PFSK-1 (cell line): ENCODE measurements around the gene FAF1.

Experiments used
- FOXP2 ChIP-seq: optimal IDR thresholded peaks from 2 replicates; pipeline ENCODE3; 2011; ENCODE audit warnings: borderline replicate concordance, control low read depth, inconsistent platforms; ENCODE audit not compliant: insufficient read depth; ENCODE audit errors: extremely low read length, extremely low read depth
- POLR2AphosphoS5 ChIP-seq: IDR thresholded peaks from 2 replicates; pipeline ENCODE4 v1.6.1; 2012; ENCODE audit warnings: low read depth, mild to moderate bottlenecking, control low read depth, low read length, moderate library complexity
- SIN3A ChIP-seq: IDR thresholded peaks from 2 replicates; pipeline ENCODE4 v1.6.1; 2012; ENCODE audit warnings: mild to moderate bottlenecking, low read length, moderate library complexity, borderline replicate concordance; ENCODE audit not compliant: insufficient read depth
- TAF1 ChIP-seq: IDR thresholded peaks from 2 replicates; pipeline ENCODE4 v1.6.1; 2012; ENCODE audit warnings: low read length, control low read depth, borderline replicate concordance; ENCODE audit not compliant: insufficient read depth
- TF ChIP-seq, protein P1 (sequence below), 2 experiments: IDR thresholded peaks; 2 replicates each; pipeline versions ENCODE4 v1.6.1 to v1.8.0; 2011 to 2012; ENCODE audit warnings: low read depth in 2 of 2, low read length in 2 of 2, control low read depth in 1 of 2, inconsistent platforms in 1 of 2, mild to moderate bottlenecking in 1 of 2, moderate library complexity in 1 of 2; ENCODE audit not compliant: insufficient read depth in 1 of 2

Gene FAF1

DNA sequence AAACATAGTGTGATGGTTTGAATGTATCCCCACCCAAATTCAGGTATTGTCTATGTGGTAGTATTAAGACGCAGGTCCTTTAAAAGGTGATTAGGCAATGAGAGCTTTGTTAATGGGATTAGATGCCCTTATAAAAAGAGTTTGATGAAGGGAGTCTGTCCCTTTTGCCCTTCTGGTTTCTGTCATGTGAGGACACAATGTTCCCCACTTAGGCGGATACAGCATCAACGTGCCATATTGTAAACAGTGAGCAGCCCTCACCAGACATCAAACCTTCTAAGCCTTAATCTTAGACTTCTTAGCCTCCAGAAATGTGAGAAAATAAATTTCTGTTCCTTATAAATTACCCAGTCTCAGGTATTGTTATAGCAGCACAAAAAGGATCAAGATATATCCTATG is 172.8 kb downstream of the FAF1 start:
- TF ChIP-seq SIN3A (no peak), POLR2AphosphoS5 (no peak), FOXP2 (no peak), TAF1 (no peak)
- TF ChIP-seq, protein P1, sequence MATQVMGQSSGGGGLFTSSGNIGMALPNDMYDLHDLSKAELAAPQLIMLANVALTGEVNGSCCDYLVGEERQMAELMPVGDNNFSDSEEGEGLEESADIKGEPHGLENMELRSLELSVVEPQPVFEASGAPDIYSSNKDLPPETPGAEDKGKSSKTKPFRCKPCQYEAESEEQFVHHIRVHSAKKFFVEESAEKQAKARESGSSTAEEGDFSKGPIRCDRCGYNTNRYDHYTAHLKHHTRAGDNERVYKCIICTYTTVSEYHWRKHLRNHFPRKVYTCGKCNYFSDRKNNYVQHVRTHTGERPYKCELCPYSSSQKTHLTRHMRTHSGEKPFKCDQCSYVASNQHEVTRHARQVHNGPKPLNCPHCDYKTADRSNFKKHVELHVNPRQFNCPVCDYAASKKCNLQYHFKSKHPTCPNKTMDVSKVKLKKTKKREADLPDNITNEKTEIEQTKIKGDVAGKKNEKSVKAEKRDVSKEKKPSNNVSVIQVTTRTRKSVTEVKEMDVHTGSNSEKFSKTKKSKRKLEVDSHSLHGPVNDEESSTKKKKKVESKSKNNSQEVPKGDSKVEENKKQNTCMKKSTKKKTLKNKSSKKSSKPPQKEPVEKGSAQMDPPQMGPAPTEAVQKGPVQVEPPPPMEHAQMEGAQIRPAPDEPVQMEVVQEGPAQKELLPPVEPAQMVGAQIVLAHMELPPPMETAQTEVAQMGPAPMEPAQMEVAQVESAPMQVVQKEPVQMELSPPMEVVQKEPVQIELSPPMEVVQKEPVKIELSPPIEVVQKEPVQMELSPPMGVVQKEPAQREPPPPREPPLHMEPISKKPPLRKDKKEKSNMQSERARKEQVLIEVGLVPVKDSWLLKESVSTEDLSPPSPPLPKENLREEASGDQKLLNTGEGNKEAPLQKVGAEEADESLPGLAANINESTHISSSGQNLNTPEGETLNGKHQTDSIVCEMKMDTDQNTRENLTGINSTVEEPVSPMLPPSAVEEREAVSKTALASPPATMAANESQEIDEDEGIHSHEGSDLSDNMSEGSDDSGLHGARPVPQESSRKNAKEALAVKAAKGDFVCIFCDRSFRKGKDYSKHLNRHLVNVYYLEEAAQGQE (IDR thresholded peaks at IDR 0.05; ENCODE audit: insufficient read depth in 1 of 2, low read depth in 2 of 2, low read length in 2 of 2) = no peak

DNA sequence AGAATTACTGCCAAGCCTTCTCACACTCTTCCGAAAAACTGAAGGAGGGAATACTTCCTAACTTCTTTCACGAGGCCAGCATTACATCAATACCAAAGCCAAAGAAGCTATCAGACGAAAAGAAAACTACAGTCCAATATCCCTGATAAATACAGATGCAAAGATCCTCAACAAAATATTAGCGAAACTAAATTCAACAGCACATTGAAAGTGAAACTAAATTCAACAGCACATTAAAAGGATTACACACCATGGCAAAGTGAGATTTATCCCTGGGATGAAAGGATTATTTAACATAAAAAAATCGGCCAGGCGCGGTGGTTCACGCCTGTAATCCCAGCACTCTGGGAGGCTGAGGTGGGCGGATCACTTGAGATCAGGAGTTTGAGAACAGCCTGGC is 176.8 kb downstream of the FAF1 start:
- TF ChIP-seq, protein P1 (IDR thresholded peaks at IDR 0.05; ENCODE audit: insufficient read depth in 1 of 2, low read depth in 2 of 2, low read length in 2 of 2) = no peak
- TF ChIP-seq TAF1 (no peak), SIN3A (no peak), POLR2AphosphoS5 (no peak), FOXP2 (no peak)

DNA sequence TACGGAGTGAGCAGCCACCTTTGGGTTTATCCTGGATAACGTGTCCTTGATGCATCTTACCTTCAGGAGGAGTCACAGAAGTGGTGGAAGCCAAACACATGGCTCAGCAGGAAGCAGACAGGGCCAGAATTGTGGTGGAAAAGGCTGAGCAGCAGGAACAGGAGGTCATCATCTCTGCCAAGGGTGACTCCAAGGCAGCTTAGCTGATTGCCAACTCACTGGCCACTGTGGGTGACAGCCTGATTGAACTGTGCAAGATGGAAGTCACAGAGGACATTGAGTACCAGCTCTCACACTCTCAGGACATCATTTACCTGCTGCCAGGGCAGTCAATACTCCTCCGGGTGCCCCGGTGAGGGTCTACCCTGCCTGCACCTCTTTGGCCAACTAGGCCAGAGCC is 179.3 kb downstream of the FAF1 start:
- no peak for TF ChIP-seq TAF1
- no peak for TF ChIP-seq POLR2AphosphoS5
- TF ChIP-seq, protein P1 (IDR thresholded peaks at IDR 0.05; ENCODE audit: insufficient read depth in 1 of 2, low read depth in 2 of 2, low read length in 2 of 2) = no peak
- TF ChIP-seq FOXP2 = no peak
- TF ChIP-seq SIN3A = no peak

DNA sequence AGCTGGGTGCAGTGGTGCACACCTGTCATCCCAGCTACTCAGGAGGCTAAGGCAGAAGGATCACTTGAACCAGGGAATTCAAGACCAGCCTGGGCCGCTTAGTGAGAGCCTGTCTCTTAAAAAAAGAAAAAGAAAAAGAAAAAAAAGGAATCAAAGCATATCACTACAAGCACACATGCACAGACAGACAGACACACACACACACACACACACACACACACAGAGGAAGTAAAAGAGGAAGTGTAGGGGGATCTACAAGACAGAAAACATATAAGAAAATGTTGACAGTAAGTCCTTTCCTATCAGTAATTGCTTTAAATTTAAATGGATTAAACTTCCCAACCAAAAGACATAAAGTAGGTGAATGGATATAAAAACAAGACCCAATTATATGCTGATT is 180.3 kb downstream of the FAF1 start:
- TF ChIP-seq TAF1 (no peak), SIN3A (no peak), FOXP2 (no peak), POLR2AphosphoS5 (no peak)
- TF ChIP-seq, protein P1 (IDR thresholded peaks at IDR 0.05; ENCODE audit: insufficient read depth in 1 of 2, low read depth in 2 of 2, low read length in 2 of 2) = no peak

DNA sequence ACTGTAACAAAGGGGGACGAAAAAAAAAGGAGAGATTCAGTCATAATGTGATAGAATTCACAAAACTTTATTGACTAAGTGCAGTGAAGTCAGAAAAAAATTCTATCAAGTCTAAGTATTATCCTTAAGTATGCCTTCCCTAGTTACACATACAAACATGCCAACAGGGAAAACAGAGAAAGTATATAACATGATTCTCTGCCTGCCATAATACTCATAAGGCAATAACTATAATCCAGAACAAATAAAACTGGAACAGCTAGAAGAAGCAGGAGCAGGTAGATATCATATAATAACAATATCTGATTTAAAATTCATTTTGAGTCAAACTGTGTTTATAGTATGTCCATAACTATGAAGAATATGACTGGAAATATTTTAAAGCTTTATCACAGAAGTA is 184.3 kb downstream of the FAF1 start:
- TF ChIP-seq, protein P1 (IDR thresholded peaks at IDR 0.05; ENCODE audit: insufficient read depth in 1 of 2, low read depth in 2 of 2, low read length in 2 of 2) = no peak
- TF ChIP-seq FOXP2 = no peak
- TF ChIP-seq POLR2AphosphoS5 = no peak
- no peak for TF ChIP-seq SIN3A
- no peak for TF ChIP-seq TAF1
